GM08714 (cell line): ENCODE measurements around the gene ZNF282.

Source experiments
- H3K4me3 ChIP-seq: fragments of 200-500 bp; sonication (Bioruptor generic); 2 replicates; pipeline ENCODE4 v1.5.1; 2014; ENCODE audit warnings: mild to moderate bottlenecking, low read length, inconsistent platforms
- ZNF274 ChIP-seq: IDR thresholded peaks from 2 replicates; pipeline ENCODE4 v1.6.1; 2012; ENCODE audit warnings: mild to moderate bottlenecking, low read depth, low read length

ZNF282 gene

DNA sequence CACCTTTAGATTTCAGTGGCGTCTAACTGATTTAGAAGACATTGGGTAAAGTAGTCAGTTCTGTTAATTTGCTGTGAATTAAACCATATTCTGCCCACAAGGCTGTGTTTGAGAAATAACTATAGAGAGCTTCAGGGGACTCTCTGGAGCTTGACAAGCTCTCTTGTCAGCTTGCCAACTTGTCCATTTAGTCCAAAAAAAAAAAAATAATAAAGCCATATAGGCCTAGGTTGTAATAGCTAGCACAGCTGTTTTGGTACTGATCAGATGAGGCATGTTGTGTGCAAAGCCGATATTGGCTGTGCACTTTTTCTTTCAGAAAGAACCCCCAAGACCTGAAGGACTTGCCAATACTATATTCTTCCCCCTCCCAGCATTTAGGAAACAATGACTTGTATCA is 20.2 kb upstream of the ZNF282 start:
- no peak overlapping the region for H3K4me3 ChIP-seq
- TF ChIP-seq ZNF274: no peak

DNA sequence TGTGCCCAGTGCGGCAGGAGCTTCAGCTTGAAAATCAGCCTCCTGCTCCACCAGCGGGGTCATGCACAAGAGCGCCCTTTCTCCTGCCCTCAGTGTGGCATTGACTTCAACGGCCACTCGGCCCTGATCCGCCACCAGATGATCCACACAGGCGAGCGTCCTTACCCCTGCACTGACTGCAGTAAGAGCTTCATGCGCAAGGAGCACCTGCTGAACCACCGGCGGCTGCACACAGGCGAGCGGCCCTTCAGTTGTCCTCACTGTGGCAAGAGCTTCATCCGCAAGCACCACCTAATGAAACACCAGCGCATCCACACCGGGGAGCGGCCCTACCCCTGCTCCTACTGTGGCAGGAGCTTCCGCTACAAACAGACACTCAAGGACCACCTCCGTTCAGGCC is 16.1 kb upstream of the ZNF282 start:
- TF ChIP-seq ZNF274: no peak
- H3K4me3 ChIP-seq: no peak overlapping the region

- no peak for TF ChIP-seq ZNF274
- no peak overlapping the region for H3K4me3 ChIP-seq
Observed at GRCh38 chr7:149180722-149181449, 14.5 kb upstream of the ZNF282 start.

- TF ChIP-seq ZNF274: no peak
Observed at GRCh38 chr7:149181450-149181790, 13.9 kb upstream of the ZNF282 start.

GRCh38 chr7:149184274-149184673 is 11.1 kb upstream of the ZNF282 start:
- no peak for TF ChIP-seq ZNF274
- H3K4me3 ChIP-seq: no peak overlapping the region

More at GRCh38 chr7:149181450-149181790, 13.9 kb upstream of the ZNF282 start:
- no peak overlapping the region for H3K4me3 ChIP-seq

- TF ChIP-seq ZNF274: no peak
- H3K4me3 ChIP-seq: no peak overlapping the region
Observed at GRCh38 chr7:149188213-149188612, 7.1 kb upstream of the ZNF282 start.

- no peak overlapping the region for H3K4me3 ChIP-seq
Observed at GRCh38 chr7:149188637-149189259, 6.6 kb upstream of the ZNF282 start.

GRCh38 chr7:149191851-149192250 is 3.5 kb upstream of the ZNF282 start:
- no peak overlapping the region for H3K4me3 ChIP-seq
- no peak for TF ChIP-seq ZNF274

More at GRCh38 chr7:149188637-149189259, 6.6 kb upstream of the ZNF282 start:
- TF ChIP-seq ZNF274: no peak

GRCh38 chr7:149194799-149195179 is 557 bp upstream of the ZNF282 start:
- TF ChIP-seq ZNF274: no peak
- peak overlapping the region; percentile 88; the same call in 1 of the 2 replicates for H3K4me3 ChIP-seq

DNA sequence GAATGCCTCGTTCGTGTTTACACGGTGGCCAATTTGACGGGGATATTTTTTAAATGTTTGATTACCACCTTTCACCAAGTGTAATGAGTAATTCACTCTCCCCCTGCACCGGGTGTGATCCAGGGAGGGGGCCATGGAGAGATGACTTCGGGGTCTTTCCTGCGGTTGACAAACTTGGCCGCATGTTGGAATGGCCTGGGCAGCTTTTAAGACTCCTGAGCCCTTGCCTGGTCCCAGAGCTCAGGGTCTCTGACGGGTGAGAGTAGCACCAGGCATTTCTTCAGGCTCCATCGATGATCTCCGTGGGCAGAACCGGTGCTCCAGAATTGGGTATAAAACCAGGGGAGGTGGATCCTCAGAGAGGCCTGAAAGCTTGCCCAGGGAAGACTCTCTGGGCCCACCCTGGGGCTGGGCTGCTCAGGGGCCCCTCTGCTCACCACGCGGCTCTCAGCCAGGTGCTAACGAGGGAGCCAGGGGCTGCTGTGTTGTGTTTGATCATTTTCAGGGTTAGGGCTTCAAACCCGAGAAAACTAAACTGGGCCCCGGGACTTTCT is 882 bp downstream of the ZNF282 start:
- H3K4me3 ChIP-seq: peak overlapping the region; percentile 88
- no peak for TF ChIP-seq ZNF274

- TF ChIP-seq ZNF274: no peak
- peak overlapping the region; percentile 88 for H3K4me3 ChIP-seq
Observed at GRCh38 chr7:149196705-149197171, 1.4 kb downstream of the ZNF282 start.

- no peak for TF ChIP-seq ZNF274
- H3K4me3 ChIP-seq: no peak overlapping the region
Observed at GRCh38 chr7:149197675-149198074, 2.3 kb downstream of the ZNF282 start.

DNA sequence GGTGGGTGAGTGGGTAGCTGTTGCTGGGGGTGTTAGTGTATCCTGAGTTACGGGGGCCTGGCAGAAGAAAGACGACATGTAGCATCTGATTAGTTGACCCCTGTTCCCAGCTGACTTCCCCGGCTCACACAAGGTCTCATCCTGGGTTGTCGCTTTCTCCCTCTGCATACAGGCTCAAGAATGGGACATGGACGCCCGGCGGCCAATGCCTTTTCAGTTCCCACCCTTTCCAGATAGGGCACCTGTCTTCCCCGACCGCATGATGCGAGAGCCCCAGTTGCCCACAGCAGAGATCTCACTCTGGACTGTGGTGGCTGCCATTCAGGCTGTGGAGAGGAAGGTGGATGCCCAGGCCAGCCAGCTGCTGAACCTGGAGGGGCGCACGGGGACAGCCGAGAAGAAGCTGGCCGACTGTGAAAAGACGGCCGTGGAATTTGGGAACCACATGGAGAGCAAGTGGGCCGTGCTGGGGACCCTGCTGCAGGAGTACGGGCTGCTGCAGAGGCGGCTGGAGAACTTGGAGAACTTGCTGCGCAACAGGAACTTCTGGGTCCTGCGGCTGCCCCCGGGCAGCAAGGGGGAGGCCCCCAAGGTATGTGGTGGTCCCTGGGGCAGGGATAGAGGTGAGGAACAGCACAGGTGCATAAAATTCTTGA is 2.9 kb downstream of the ZNF282 start:
- H3K4me3 ChIP-seq: no peak overlapping the region
- TF ChIP-seq ZNF274: no peak

DNA sequence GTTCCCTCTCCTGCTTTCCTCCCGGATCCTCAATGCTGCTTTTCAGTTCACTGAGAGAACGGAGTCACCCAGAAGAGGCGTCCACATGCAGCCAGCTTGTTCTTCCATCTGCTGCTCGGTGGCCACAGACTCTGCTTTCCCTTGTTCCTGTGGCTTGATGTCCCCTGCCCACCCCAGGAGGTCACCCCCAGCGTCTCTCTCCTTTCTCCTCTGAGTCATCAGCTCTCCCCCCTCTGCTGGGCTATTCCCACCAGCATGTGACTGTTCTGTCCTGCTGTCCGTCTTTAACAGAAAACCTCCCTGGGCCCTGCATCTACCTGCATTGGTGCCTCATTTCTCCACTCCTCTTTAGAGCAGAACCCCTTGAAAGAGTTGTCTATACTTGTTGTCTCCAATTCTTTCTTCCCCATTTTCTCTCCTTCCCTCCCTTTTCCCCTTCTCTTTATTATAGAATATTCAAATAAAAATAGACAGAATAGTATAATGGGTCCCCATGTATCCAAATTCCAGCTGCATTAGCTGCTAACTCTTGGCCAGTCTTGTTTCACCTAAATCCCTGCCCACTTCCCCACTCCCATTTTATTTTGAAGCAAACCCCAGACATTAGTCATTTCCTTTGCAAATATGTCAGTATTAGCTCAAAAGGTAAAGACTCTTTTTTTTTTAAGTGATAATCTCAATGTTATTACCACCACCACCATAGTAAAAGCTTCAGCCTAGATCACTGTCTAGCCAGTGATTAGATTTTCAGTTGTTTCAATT is 4.1 kb downstream of the ZNF282 start:
- no peak overlapping the region for H3K4me3 ChIP-seq
- no peak for TF ChIP-seq ZNF274
